Inflammatory macrophage (primary cell): ENCODE data around the gene PSKH1.
A peak's percentile ranks its signal among the peaks of the same experiment; 100 is the strongest.
"Not testable (repeated sequence)": the region's sequence is repeated elsewhere in the genome, so short reads cannot be mapped to it uniquely, and the experiment has no call there.

Source experiments
- DNase-seq, 2 donors: peaks; one replicate each; pipeline ENCODE4 v3.0.0-alpha.2; 2020 to 2022
- total RNA-seq, 18 experiments: gene quantifications; one replicate each; lab custom pipeline; 2026; ENCODE audit warnings: mixed read lengths in 6 of 18, inconsistent platforms in 2 of 18; lab: John Stamatoyannopoulos, UW

PSKH1 gene
- total RNA-seq = 8.5 to 33.0 (median 16.5) reads per million in 18 experiments

DNA sequence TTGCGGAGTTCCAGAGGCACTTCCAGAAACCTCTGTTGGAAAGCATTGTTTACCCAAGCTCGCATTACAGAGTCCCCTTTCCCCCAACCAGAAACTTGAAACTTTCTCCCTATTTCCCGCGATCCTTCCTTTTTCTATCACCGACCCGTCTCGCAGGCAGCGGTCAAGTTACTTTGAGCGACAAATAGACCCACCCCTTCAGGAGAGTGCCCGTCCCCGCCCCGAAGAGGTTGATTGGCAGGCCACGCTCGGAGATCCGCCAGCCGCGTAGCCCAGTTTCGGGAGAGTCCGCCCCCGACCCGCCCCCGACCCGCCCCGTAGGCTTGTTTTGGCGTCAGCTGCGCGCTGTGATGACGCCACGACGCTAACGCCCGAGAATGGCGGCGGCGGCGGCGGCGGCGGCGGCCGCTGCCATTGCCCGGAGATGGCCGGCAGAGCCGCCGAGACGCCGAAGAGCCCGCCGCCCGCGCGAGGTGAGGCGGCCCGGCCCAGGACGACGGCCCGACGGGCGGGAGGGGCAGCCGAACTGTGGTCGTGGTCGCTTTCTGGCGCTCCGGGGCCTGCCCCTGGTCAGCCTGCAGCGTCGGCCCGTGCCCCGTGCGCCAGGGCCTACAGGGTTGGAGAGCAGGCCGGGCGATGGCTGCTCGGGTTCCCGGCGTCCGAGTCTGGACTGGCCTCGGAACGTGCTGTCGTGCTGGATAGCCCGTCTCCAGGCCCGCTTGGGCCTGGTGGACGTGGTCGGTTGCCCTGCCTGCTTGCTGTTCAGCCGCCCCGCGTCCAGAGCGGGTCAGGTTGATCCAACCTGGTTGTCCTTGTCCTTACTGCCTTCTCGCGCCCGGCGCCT is at the start of gene PSKH1:
Gene PSKH1 (plus strand): TSS at position 356 of the 844 bp plus-strand sequence. CDS start 15,496 bp downstream, outside the sequence.
- peak; percentile 97 to 98 for DNase-seq

DNA sequence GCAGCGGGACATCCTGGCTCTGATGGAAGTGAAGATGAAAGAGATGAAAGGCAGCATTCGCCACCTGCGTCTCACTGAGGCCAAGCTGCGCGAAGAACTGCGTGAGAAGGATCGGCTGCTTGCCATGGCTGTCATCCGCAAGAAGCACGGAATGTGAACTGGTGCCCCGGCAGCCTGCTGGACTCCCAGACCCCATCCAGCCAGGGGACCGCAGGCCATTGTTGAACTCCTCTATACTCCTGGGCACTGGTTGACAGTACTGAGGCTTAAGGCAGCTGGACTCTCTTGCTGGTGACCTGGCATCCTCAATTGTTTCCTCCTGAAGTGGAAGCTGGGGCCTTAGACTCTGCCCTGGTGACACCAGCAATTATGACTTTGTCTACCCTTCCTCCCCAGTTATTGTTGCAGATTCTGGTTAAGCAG is 49.7 kb upstream of the PSKH1 start:
- DNase-seq = no peak

DNA sequence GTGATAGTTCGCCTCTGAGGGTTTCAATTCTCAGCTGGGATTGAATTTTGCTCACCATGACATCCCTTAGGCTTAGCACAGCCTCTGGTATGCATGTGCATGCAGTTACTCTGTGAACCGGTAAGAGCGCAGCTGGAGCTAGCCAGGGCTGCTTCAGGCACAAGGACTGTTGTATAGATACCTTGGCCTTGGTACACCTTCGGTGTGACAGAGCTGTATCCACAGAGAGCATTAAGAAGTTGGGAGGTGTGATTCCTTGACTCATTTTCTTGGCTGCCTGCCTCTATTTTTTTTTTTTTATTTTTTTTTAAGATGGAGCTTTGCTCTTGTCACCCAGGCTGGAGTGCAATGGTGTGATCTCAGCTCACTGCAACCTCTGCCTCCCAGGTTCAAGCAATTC is 48.6 kb upstream of the PSKH1 start:
- no peak for DNase-seq

DNA sequence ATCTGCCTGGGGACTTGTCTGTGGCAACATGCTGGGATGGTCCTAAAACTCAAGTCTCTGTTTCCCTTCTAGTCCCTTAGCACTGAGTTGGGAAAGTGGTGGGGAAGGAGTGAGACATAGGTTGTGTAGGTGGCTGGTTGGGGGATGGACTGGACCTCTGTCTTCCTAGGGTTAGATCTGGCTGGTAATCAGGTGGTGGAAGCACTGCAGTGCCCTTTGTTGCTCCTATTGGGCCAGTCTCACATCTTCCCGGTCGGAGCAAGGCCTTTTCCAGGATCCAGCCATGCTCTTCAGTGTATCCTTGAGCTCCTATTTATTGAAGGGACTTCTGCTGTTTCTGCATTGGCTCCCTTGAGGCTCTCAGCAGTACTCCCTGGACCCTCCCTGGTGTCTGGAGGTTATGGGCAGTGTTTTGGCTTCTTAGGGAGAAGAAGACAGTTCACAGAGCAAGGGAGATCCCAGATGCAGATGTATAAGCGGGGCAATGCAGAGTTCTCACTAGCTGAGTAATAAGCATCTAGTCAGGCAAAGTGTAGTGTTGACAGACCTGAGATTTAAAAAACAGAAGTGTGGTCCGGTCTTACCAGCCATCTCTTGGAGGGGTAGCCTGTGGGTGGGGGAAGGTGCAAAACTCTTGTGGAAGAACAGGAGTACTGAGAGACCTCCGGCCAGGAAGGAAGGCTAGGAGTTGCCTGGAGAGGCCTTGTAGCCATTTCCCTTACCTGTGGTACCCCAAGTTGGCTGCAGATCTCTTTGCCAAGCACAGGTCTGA is 47.6 kb upstream of the PSKH1 start:
- peak; percentile 29 to 50 for DNase-seq

DNA sequence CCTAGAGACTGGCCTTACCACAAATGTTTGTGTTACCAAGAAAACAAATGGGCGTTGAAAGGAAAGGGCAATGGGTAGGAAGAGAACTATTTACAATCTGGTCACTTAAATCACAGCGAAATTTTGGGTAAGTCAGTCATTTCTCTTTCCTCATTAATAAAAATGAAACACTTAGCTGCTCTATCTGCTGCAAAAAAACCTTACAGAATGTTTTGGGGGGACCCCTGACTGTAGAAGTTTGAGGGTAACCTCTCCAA is 47.1 kb upstream of the PSKH1 start:
- no peak for DNase-seq

DNA sequence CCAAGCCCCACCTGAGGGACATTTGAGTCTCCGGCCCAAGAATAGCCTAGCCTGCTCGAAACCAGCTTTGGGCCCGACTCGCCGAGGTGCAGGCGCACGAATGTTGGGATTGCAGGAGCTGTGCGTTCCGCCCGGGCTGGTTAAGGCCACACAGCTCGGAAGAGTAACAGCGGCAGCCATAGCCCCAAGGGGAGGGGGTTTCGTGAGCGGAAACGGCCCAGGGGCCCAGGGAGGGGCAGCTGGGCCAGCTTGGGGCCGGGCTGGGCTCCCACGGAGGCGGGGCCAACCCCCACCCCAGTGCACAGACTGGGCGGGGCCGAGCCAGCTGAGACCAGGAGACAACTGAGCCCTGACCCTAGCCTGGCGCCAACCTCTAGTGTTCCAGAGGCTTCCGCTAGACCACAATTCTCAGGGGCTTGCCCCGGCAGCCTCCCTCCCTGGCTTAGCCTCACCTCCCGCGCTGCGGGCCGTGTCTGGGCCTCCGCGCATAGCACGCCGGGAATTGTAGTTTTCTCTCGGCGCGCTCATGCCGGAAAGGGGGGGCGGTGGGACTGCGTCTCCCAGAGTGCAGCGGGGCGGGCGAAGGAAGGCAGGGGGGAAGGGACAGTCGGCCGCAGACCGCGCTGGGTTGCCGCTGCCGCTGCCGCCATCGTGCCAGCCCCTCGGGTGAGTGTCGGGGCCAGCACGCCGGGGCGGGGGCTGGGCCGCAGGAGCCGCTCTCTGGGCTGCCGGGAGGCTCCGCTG is 46.6 kb upstream of the PSKH1 start, which contains the start of gene NUTF2:
Gene NUTF2 (plus strand): TSS at position 614 of the 744 bp plus-strand sequence. CDS start 18,198 bp downstream, outside the sequence.
- peak; percentile 94 to 95 for DNase-seq

DNA sequence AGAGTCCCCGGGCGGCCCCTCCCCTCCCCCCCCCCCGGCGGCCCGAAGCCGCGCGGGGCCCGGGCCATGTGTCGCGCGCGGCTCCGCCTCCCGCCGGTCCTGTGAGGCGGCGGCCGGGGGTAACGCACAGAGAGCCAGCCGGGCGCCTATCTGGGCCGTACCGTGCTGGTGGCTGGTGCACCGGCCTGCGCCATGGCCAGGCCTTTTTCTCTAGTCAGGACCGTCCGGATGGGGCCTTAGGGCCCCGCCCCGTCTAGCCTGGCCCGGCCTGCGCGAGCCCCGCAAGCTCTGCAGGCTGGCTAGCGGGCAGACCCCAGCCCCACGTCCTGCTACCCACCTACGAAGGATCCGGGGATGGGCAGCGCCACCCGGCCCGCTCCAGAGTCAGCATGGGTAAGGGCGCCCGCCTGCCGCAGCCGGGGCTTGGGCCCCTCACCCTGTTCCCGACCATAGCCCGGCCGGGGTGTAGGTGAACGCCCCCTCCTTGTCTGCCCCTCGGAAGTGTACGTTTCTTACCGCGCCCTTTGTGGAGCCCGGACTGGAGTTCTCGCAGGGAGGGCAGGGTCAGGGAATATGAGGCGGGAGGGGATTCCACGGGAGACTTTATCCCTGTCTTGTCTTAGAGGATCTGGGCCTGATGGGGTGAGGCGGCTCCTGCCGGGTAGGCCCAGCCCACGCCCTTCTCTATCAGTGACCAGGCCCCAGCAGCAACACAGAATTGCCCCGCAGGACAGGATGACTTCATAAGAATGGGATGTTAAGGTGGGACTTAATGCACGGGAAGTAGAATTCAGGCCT is 45.8 kb upstream of the PSKH1 start, which contains the start of gene CENPT:
Gene CENPT (minus strand): TSS at position 630 of the 798 bp plus-strand sequence. CDS start 13,834 bp downstream, outside the sequence.
- DNase-seq = peak; percentile 36 to 72

DNA sequence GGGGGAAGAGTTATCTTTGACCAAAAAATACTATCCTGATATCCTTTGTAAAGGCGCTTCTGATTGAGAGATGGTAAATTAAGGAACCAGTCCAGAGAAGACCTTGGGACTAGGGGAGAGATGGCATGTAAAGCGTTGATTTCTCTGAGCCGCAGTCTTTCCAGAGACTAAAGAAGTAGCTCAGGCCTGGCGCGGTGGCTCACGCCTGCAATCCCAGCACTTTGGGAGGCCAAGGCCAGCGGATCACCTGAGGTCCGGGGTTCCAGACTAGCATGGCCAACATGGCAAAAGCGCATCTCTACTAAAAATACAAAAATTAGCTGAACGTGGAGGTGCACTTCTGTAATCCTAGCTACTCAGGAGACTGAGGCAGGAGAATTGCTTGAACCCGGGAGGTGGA is 44.9 kb upstream of the PSKH1 start:
- no peak for DNase-seq

DNA sequence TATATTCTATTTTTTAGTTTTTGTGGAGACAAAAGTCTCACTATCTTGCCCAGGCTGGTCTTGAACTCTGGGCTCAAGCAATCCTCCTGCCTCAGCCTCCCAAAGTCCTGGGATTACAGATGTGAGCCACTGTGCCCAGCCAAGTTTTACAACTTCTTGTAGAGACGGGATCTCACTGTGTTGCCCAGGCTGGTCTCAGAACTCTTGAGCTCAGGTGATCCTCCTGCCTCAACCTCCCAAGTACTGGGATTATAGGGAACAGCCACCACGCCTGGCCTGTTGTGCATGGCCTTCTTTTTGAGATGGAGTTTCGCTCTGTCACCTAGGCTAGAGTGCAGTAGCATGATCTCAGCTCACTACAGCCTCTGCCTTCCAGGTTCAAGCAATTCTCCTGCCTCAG is 39.4 kb upstream of the PSKH1 start:
- no peak for DNase-seq

DNA sequence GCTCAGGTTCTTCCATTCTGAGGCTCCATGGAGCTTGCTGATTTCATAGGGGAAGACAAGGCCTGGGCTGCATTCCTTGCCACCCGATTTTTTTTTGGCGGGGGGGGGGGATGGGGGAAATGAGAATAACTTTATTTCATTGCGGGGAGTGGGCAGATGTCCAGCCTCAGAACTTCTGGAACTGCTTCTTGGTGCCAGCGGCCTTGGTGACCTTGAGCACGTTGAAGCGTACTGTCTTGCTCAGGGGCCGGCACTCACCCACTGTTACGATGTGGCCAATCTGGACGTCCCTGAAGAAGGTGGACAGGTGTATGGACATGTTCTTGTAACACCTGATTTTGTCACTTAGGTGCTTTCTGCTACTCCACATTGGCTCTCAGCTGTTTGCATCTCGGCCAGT is 37.3 kb upstream of the PSKH1 start:
- DNase-seq = no peak

DNA sequence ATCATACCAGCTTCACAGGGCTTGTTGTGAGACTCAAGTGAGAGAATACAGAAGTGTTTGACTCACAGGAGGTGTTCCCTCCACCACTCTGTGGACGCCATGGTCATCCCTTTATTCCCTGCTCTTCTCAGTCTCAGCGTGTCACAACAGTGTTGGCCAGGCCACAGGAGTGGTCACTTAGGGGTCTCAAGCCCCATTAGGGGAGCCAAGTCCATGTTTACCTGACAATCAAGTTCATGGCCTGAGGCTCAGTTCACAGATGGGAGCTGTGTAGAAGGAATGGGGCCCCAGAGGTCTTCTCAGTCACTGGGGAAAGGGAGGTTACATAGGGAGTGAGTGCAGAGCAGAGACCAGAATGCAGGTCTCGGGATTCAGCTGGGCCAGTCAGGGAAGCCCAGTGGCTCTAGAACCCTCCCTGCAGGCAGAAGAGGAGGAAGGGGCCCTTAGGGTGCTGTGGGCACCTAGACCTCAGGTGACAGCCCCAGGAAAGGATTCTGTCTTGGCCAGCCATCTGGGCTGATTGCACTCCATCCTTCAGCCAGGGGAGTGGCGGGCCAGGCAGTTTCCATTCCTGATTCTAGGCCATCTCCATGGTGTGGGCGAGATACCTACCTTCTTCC is 36.0 kb upstream of the PSKH1 start:
- DNase-seq = no peak

DNA sequence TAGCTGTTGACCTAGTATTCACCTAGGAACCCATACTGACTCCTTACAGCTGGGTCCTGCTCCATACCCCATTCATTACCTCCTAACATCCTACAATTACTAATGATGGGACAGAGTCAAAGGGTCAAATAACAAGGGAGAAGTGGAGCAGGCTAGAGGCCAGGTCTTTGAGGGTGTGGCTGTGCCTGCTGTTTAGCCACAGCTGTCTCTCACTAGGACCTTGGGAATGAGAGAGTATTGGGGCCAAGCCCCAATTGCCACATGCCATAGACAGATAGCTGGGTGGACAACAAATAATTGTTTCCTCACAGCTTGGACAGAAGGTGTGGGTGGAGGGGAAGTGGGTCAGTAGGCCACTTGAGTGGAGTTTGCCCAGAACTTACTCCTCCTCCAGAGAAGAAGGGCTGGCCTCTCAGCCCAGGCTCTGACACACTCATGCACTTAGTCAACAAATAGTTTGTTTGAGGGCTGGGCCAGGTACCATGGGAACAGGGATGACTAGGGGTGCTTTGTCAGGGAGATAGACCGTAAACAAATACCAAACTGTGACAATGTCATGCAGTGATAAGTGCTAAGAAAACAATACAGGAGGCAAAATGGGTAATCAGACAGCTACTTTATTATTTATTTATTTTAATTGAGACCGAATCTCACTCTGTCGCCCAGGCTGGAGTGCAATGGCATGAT is 35.4 kb upstream of the PSKH1 start:
- peak; percentile 97 for DNase-seq

DNA sequence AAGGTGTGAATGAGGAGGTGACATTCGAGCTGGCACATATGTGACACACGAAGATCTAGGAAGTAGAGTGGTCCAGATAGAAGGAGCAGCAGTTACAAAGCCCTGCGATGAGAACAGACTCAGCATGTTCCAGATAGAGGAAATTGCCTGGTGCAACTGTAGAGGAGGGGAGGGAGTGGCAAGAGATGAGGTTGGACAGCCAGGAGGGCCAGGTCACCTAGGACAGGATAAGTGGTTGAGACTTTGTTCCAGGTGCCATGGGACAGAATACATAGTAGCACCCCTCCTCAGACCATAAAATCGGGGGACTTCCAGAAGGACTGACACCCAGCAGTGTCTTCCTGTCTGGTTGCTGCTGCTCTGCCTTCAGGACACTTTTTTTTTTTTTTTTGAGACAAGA is 34.6 kb upstream of the PSKH1 start:
- peak; percentile 31 to 51 for DNase-seq

DNA sequence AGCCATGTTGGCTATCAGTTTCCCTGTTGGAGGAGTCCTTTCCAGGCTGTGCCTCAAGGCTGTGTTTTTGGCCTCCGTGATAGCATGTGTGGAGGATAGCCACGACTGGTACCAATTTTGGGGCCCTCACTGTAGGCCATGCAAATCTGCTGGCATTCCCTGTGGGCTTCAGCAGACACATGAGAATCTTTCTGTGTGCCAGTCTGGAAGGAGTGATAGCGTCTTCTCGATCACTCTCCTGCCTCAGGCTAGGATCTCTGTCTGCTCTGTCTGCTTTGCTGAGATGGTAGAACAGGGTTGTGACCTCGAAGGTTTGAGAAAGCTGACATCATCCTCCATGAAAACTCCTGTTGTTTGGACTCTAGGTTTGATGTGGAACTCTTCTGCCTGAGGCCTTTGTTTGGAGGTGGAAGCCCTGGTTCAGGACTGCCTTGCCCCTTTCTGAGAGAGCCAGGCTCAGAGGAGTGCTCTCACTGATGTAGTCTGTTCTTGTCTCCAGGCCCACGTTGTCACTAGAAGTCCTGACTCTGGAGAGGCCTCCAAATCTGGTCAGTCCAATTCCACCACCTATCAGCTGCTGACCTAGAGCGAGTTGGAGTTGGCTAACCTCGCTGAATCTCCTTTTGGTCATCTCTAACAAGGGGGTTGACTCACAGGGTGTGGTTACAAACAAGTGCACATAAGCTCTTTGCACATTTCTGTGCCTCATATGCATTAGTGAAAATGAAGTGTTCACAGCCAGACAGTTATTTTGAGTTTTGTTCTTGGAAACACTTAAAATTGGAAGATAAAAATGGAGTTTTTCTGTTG is 32.3 kb upstream of the PSKH1 start:
- DNase-seq = peak; percentile 20 to 30

DNA sequence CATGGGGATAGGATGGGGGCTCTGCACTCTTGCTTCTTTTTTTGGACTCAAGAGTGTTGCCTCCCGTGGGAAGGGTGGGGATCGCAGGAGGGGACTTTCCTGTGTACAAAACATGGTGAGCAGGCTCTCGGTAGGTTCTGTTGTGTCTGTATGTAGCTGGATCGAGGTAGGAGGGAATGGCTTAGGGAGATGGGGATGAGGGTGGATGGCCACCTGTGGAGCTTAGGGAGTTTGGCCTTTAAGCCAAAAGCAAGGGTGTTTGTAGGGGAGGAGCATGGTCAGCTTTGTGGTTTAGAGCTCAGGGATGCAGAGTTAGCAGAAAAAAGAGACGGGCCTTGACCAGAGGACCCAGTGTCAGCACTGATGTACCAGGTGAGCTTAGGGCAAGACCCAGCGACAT is 31.2 kb upstream of the PSKH1 start:
- DNase-seq = no peak

DNA sequence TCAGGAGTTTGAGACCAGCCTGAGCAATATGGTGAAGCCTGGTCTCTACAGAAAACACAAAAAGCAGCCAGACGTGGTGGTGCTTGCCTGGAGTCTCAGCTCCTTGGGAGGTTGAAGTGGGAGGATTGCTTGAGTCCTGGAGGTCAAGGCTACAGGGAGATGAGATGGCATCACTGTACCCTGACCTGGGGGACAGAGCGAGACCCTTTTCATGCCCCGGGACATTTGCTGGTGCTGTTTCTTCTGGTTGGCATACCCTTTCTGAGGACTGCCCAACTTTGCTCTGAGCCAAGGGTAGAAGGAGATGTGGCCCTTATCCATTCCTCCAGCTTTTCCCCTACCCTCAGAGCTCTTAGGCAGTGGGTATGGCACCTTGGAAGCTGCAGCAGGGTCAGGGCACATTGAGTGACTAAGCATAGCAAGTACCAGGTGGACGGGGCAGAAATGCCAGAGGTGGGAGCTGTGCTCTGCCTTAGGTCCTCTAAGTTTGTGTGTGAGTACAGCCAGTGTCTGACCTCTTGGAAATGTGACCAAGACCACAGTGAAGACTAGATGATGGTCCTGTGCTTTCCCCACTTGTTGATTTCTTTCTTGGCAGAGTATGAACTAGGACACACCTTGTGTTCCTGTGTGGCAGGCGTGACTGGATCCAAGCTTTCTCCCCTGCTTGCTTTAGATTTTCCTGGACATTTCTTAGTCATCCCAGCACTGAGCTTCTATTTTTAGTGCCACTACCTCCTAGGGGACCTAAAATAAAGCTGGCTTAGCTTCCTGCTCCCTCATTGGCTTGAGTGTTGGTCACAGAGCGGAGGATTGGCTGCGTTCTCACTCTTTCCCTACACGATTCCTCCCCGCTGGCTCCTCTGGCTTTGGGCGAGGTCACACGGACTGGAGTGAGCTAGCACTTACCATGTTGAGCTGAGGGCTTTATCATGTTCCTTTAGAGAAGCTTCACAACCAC is 30.2 kb upstream of the PSKH1 start:
- DNase-seq = no peak

DNA sequence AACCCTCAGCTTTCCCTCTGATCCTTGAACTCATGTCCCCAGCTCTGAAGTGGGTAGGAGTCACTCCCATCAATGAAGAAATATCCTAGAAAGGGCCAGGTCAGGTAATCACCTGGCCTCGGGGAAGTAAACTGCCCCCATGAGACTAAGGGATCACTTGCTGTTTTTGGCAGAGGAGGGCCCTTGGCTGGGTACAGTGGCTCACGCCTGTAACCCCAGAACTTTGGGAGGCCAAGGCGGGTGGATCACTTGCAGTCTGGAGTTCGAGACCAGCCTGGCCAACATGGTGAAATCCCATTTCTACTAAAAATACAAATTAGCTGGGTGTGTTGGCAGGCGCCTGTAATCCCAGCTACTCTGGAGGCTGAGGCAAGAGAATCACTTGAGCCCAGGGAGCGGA is 29.0 kb upstream of the PSKH1 start:
- DNase-seq = not testable (repeated sequence)

DNA sequence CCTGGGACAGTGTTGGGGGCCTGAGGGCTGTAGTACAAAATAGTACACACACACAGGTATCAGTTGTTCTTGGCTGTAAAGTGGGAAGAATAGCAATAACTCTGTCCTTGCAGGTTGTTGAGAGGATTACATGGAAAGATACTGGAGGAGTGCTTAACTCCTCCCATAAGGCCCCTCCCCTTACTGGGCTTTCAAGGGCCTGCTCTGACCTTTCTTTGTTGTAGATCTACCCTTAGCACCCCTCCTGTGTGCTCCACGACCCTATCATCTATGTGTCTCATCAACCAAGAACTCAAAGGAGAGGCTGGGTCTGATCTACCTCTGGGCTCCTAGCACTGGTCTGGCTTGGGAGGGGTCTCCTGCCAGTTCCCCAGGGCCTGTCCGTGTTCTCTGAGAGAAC is 28.5 kb upstream of the PSKH1 start:
- DNase-seq = no peak

DNA sequence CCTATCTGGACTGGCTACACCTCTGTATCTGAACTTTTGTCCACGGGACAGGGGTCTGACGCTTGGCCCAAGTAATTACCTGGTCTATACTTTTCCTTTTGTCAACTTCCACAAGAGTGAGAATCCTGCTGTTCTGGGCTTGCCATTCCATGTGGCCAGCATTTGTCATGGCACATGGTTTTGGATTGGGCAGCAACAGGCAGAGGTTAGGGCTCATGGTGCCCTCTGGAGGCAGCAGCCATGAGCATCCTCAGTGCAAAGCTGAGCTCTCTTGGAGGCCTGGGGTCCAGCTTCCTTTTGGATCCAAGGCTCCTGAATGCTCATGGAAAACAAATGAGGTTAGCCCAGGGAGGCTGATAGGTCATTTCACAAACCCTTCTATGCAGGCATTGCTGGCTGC is 27.7 kb upstream of the PSKH1 start:
- DNase-seq = peak; percentile 65 to 72
